ENCODE data around the gene SNX8. TPM values are rescaled to one million over a fixed set of nuclear protein-coding genes. Genes with fewer than 3 reads are reported as not detected.

Gene SNX8
- 24.3 and 27.2 TPM in 2 replicates for total RNA-seq

DNA sequence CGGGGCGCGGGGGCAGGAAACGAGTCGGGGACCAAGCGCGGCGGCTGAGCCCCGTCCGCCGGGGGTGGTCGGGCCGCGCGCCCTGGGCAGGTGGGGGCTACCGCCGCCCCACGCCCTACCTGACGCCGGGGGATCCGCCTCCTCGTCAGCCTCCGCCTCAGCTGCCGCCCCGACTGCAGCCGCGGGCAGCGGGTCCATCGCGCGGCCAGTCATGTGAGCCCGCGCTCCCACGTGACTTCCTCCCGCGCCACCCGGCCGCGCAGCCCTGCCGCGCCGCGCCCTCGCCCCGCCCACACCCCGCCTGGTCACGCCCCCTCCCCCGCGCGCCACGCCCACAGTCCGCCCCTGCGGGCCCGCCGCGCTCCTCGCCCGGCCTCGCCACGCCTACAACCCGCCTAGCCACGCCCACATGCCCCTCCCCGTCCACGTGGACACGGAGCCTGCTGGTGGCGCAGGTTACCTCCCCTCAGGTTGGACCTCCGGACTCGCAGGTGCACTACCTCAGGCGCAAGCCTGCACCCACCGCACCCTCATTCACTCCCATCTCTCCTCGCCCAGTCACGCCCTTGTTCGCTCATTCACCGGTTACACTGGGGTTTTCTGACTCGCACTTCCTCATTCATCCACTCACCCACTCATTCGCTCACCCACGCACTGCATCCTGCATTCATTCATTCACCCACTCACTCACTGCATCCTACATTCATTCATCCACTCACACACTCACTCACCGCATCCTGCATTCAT is at the start of gene SNX8:
TSS of gene SNX8 (minus strand) at position 233 of the 747 bp plus-strand sequence. CDS start at position 213, 20 bp downstream.

GRCh38 chr7:2354186-2354938 is 40.1 kb upstream of the SNX8 start, which contains the start of gene EIF3B:
EIF3B (plus strand) TSS chr7:2354827; CDS start chr7:2354922, 95 bp downstream.

GRCh38 chr7:2241580-2242540 is 72.4 kb downstream of the SNX8 start, which contains the start of the genes MRM2 and NUDT1:
MRM2 (minus strand) TSS chr7:2242205; CDS start chr7:2242169, 36 bp downstream.
NUDT1 (plus strand) TSS chr7:2242226; CDS start chr7:2244575, 2,349 bp downstream.

DNA sequence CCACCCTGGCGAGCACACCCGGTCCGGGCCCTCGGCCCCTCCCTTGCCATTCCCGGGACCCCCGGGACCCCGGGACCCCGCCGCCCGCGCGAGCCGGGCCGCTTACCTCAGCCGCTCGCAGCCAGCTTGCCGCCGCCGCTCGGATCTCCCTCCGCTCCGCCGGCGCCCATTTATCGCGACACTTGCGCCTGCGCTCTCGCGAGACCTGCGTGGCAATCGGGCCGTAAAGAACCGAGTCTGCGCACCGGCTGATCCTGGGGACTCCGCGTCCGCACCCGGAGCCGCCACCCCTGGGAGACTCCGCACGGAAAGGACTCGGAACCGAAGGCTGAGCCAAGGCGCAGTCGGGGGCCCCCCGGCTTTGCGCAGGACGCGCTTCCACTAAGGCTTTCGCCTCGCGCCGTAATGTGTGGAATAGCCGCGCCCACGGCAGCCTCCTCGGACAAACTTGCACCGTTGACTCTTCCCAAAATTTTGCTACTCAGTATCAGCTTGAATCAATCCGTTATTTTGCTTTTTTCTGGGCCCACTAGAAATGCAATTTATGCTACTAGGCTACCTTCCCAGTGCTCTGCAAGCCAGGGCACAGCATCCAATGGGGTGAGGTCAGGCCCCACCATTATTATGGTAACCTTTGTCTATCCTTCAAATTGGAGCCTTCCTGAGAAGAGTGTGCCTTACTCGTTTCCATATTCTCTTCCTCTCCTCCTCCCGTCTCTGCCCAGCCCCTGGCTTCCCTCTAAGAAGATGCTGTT is 81.3 kb downstream of the SNX8 start, which contains the start of gene MAD1L1:
TSS of gene MAD1L1 (minus strand) at position 180 of the 755 bp plus-strand sequence. CDS start 2,812 bp downstream, outside the sequence.

Other genes starting within 250 kb of the SNX8 start
- gene MAD1L1, start 81.5 kb downstream of the SNX8 start, total RNA-seq = 56.1 and 67.5 TPM in 2 replicates
- 16.2 and 17.8 TPM in 2 replicates for gene MRM2, start 72.2 kb downstream of the SNX8 start, total RNA-seq
- gene NUDT1, start 72.2 kb downstream of the SNX8 start, total RNA-seq = 14.8 and 23.4 TPM in 2 replicates
- gene EIF3B, start 40.4 kb upstream of the SNX8 start, total RNA-seq = 164 and 172 TPM in 2 replicates
- 8.0 and 11.5 TPM in 2 replicates for gene CHST12, start 89.2 kb upstream of the SNX8 start, total RNA-seq
- not detected in 2 replicates for gene GRIFIN, start 162.0 kb upstream of the SNX8 start, total RNA-seq
- gene LFNG, start 205.3 kb upstream of the SNX8 start, total RNA-seq = 20.3 and 32.0 TPM in 2 replicates
- gene BRAT1, start 241.1 kb upstream of the SNX8 start, total RNA-seq = 26.4 and 28.6 TPM in 2 replicates
- 16.7 and 18.0 TPM in 2 replicates for gene IQCE, start 244.5 kb upstream of the SNX8 start, total RNA-seq